ENCODE data around the gene MDM4.

MDM4 gene, protein sequence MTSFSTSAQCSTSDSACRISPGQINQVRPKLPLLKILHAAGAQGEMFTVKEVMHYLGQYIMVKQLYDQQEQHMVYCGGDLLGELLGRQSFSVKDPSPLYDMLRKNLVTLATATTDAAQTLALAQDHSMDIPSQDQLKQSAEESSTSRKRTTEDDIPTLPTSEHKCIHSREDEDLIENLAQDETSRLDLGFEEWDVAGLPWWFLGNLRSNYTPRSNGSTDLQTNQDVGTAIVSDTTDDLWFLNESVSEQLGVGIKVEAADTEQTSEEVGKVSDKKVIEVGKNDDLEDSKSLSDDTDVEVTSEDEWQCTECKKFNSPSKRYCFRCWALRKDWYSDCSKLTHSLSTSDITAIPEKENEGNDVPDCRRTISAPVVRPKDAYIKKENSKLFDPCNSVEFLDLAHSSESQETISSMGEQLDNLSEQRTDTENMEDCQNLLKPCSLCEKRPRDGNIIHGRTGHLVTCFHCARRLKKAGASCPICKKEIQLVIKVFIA

DNA sequence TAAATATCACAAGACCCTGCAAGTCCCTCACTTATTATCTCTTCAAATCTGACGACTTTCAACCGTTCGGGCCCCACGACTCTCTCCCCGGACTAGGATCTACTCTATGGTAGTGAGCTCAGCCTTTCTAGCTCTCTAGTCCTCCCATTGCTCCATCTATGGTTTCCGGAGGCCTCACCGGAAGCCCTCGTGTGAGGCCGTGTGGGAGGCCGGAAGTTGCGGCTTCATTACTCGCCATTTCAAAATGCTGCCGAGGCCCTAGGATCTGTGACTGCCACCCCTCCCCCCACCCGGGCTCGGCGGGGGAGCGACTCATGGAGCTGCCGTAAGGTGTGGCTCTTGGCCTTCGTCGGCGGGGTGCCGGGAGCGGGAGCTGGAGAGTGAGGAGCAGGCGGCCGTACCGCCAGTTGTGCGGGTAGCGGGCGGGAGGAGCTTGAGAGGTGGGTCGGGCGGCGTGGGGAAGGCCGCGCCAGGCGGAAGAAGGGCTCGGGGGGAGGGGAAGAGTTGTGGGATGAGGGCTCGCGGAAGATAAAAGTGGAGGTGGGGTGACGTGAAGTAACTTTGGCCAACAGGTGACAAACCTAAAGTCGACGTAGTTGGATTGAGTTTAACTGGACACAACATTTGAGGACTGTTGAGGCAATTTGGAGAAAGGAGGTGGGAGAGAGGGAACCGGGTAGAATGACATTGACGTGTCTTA lies at the start of gene MDM4:
Gene MDM4 (plus strand): TSS at position 227 of the 700 bp plus-strand sequence. CDS start 9,113 bp downstream, outside the sequence.
- Histone ChIP-seq H3K27ac (peak within 1 kb of the TSS; percentile 71 to 99 (median 95)), H3K4me3 (peak within 1 kb of the TSS; percentile 59 to 83 (median 72))

DNA sequence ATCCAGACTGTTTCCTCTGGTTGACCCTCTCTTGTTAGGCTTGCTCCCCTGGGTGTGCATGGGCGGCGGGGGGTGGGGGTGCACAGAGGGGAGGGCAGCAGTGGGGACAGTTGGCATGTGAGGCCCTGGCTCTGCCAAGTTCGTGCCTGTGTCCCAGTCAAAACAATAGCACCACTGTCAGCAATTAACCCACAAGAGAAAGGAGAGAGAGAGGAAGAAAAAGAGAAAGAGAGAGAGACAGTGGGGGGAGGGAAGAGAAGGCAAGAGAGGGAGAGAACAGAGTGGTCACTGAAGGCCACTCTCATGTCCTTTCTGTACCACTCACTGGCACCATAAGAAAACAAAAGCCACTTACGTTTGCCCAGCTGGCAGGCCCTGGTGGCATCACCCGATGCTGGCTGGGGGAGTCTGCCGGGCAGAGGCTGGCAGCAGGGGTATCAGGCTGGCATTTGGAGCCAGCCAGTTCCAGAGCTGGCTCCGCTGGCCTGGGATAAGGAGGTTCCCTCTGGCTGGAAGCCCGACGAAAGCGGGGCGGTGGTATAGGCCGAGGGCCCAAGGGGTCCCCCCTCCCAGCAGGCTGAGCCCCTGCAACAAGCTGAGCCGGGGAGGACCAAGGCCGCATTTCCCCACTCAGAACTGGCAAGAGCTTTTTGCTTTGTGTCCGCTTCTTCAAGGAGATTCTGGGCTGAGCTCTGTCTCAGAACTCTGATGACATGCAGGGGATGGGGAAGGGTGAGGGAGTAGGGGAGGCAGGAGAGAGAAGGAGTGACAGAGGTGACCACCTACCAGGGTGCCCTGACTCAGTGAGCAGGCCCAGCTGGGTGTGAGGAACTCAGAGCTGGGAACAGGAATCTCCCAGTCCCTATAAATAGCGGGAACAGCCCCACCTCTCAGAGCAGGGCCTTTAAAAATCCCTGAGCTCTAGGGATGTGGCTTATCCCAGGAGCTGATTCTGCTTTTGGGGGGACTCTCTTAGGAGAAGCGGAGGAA lies 49.5 kb upstream of the MDM4 start:
- Histone ChIP-seq H3K27ac (peak overlapping the region in 17 of 21 experiments; percentile 3 to 80 (median 54)), H3K4me3 (no peak overlapping the region)

DNA sequence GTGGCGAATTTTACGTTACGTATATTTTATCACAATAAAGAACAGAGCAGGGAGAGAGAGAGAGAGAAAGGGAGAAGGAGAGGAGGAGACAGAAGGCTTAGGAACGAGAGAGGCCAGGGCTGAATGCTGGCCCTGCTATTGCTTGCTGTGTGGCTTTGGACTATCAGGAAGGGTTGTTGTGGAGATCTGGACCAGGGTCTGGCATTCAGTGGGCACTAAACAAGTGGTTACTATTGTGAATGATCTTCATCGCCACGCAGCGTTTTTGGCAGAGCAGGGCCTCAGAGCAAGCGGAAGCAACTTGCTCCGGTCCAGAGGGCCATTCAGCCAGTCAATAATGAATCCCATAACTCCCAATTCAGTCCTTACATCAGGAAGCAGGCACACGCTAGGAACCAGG lies 48.0 kb upstream of the MDM4 start:
- Histone ChIP-seq H3K27ac (peak overlapping the region in 2 of 21 experiments; percentile 41), H3K4me3 (no peak overlapping the region)

DNA sequence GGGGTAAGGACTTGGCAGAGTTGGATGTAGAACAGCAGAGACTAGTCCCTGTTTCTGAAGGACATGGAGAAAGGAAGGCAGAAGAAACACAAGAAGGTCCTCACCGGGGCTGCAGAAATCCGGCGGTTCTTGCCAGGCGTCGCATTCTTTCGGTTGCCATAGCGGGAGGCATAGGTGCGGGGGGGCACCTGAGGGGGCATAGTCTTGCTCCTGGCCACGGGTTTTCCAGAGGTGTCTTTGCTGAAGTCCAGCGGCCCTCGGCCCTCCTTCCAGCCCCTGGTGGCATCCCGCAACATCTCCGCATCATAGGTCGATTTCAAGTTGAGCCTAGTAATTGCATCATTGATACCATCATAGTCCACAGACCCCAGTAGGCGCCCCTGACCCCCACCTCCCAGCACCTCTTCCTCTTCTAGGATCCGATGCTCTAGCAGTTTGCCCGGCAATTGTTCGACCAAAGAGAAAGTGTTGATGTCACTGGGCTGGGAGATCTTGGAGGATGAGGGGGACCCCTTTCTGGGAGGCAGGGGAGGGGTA lies 47.4 kb upstream of the MDM4 start:
- peak overlapping the region in 2 of 21 experiments; percentile 41 for H3K27ac ChIP-seq

DNA sequence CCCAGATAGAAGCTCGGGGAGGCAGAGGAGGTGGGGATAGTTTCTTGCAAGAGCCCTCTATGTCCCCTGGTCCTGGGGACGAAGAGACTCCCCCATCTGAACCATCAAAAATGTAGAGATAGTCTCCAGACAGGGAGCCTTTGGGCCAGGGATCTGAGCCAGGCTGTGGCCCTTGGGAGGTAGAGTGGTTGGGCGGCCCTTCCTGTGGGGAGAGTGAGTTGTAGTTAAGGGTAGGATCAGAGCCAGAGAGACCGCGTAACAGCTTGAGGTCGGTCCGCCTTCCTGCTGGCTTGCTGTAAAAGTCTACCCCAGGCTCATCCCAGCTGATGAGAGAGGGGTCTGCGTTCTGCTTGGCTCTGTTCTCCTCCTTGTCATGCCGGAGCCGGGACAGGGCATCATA lies 46.9 kb upstream of the MDM4 start:
- peak overlapping the region in 1 of 21 experiments; percentile 41 for H3K27ac ChIP-seq

More for the DNA sequence above, 47.4 kb upstream of the MDM4 start:
- H3K4me3 ChIP-seq = no peak overlapping the region

DNA sequence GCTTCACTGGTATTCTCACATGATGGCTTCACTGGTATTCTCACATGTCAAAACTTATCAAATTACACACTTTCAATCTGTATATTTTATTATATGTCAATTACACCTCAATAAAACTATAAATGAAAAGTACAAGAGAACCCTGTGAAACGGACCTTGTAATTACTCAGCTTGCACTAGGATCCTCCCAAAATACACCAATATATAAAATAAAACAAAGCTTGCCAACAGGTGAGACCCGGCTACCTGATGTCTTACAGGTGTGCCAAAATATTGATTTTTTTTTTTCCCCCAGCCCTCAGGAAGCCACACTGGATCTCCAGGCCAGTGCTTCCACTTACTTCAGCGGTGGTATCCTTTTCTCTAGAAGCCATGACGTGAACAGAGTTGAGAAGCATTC lies 44.5 kb upstream of the MDM4 start:
- no peak overlapping the region for H3K27ac ChIP-seq
- H3K4me3 ChIP-seq = no peak overlapping the region

More for the DNA sequence above, 46.9 kb upstream of the MDM4 start:
- H3K4me3 ChIP-seq = no peak overlapping the region

DNA sequence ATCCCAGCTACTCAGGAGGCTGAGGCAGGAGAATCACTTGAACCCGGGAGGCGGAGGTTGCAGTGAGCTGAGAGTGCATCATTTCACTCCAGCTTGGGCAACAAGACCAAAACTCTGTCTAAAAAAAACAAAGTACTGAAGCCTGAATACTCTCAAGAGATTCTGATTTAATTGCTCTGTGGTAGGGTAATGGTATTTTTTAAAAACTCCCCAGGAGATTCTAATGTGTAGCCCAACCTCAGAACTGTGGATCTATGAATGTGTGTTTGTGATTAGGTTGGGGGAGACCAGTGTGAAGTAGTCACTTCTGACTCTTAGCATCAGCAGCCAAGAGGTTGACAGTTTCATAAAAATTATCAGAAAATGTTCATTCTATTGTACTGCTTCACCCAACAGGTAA lies 43.5 kb upstream of the MDM4 start:
- Histone ChIP-seq H3K4me3 (no peak overlapping the region), H3K27ac (no peak overlapping the region)

DNA sequence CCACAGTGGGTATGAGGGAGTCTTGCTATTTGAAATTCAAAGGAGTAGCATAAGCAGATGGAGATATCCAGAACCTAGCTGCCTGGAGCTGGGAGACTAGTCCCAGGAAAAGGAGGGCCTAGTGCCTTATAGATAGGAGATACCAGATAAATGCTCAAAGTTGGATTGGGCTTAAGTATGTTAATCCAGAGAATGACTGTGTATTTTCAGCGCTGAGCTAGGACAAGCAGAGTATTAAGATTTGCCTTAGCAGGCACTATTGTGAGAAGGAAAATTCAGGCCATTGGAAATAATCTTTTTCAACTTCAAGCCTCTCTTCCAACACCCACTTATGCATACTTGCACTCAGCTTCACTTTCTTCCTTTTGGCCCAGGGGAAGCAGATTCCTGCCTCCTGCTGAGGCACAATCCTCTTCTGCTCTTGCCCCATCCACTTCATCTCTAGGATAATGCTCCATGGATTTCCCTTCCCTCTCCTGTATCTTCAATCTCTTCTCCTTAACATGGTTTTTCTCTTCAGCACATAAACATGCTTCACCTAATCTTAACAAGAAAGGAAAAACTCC lies 42.7 kb upstream of the MDM4 start:
- Histone ChIP-seq H3K4me3 (no peak overlapping the region), H3K27ac (no peak overlapping the region)

DNA sequence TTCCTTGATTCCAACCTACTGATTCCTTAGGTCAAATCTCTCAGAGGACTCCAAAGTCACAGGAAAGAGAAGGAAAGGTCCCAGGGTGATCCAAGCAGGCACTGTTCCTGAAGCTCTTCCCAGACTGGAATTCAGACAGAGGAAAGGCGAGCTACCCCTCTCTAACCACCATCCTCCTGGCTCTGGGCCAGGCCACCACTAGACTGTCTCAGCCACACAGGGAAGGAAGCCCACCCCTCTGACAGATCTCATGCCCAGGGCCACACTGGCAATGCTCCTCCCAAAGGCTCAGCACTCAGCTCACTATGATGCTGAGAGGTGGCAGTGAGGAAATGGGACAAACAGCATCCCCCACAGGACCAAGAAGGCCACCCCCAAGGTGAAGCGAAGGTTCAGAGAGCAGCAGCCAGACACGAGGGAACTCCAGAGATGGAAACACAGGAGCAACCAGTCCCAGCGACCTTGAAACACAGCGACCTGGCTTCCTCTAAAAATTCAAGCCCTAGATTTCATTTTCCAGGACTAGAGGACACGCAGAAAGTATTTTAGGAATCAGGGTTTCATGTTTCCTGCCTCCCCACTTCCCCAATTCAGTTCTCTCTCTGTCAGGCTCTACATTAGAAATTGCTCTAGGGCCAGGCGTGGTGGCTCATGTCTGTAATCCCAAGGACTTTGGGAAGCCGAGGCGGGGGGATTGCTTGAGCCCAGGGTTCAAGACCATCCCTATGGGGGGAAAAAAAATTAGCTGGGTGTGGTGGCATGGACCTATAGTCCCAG lies 40.4 kb upstream of the MDM4 start:
- peak overlapping the region in 9 of 21 experiments; percentile 10 to 69 (median 38) for H3K27ac ChIP-seq
- no peak overlapping the region for H3K4me3 ChIP-seq

DNA sequence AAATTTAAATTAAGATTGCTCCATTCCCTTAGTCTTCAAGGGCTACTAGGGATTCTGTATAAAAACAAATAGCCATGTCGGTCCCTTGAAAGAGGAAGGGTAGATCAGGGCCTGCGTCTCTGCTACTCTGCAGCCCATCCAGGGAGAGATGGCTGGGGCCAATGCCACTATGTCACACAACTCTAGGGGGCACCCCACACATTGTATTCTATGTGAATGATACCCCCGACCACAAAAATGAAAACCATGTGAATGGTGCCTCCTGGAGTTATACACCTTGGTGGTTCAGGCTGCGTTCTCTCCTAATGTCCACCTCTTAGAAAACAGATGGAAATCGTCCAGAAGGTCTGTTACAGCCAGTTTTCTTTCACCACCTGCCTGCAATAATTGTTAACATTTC lies 39.6 kb upstream of the MDM4 start:
- Histone ChIP-seq H3K4me3 (no peak overlapping the region), H3K27ac (peak overlapping the region in 4 of 21 experiments; percentile 10 to 50 (median 24))

DNA sequence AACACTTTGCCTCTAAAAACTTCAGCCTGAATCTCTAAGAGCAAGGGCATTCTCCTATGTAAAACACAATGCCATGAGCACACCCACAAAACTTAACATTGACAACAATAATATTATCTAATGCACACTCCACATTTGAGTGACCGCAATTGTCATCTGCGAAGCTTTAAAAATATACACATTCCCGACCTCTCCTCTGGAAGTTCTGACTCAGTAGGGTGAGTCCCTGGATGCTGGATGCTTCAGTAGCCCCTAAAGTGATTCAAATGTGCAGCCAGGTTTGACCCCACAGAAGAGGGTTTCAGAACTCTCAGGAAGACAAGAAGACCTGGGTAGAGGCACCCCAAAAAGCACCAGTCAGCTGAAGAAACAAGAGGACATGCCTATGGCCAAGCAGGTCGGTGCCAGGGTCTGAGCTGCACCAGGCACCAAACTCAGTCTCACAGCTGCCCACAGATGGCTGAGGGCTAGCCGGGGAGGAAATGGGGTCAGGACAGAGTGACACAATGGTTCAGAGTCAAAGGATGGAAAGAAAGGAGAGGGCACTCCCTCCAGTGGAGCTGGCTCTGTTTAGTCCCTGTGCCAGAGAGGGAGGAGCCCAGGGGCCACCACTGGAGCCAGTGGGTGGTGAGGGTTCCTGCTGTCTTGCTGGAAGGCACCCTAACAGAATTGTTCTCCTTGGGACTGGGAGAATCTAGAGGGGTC lies 39.0 kb upstream of the MDM4 start:
- Histone ChIP-seq H3K27ac (peak overlapping the region in 9 of 21 experiments; percentile 17 to 74 (median 56)), H3K4me3 (no peak overlapping the region)

DNA sequence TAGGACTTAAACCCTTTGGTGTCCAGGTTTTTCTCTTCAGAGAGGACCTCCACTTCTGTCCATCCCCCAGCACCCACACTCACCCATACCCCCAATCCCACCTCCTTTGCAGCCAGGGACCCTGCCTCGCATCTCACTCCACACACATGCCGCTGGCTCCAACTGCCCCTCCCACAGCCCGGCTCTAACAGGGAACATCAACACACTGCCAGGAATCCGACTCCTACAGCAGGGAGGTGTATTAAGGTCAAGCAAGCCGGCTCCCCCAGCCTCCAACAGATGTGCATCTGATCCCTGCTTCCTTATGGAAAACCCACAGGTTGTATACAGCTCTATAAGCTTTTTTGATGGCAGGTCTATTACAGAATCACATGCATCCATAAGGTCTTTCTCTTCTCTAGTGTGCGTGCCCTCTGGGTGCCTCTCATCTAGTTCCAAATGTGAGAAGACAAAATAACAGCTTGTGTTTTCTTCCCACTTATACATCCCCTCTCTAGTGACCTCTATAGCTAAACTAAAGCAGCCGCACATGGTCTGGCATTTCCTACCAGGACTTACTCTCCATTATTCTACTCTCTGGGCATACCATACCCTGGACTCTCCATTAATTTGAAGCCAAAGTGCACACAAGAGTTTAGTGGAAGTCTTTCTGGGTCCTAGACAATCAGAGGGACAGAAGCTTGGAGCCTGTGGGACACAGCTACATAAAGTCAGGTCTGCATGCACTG lies 37.9 kb upstream of the MDM4 start:
- Histone ChIP-seq H3K27ac (peak overlapping the region in 17 of 21 experiments; percentile 26 to 75 (median 60)), H3K4me3 (no peak overlapping the region)

DNA sequence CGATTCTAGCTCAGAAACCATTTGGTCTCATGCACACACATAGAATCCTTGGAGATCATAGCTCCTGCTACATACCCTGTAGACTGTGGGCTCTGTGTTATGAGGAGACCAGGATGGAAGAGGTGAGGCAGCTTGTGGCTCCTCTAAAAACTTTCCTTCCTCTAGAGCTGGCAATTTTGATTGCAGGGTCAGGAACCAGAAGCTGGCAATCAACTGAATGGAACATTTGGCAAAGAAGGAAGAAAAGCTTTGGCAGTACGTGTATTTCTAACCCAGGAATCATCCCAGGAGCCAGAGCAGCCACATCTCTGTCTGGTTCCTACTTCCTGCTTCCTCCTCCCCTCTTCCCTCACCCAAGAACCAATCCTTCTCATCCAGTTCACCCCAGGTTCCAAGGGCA lies 37.3 kb upstream of the MDM4 start:
- Histone ChIP-seq H3K4me3 (no peak overlapping the region), H3K27ac (peak overlapping the region in 18 of 21 experiments; percentile 0 to 75 (median 60))

DNA sequence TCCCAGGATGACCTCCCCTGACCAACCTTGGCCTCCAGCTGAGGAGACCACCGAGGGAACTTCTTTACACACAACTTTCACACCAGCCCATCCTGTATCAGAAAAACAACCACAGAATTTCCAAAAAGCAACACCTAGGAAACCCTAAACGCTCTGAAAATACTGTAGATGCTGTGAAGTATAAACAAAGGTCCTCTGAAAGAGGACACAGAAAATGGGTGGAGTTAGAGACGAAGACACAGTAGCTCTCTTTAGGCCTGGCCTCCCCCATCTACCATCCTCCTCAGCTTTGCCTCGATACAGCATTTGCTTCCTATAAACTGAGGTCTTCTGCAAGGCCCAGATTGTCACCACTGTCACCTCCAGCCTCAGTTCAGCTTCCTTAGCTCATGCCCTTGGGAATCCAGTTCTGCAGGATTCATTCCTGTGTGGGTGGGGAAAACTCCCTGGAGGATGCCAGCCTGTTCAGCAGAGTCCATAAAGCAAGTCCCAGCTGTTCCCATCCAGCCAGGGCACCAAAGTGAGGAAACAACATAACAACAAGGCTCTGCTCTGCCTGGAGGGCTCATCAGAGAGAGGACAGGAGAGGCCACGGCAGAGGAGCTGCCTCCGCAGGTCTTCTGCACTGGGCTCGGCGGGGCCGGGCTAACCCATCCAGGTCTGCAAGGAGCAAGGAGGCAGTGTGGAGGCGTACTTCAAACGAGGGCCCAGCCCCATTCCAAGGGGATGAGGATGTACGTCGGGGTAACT lies 36.6 kb upstream of the MDM4 start:
- Histone ChIP-seq H3K27ac (peak overlapping the region in 19 of 21 experiments; percentile 26 to 77 (median 67)), H3K4me3 (no peak overlapping the region)

DNA sequence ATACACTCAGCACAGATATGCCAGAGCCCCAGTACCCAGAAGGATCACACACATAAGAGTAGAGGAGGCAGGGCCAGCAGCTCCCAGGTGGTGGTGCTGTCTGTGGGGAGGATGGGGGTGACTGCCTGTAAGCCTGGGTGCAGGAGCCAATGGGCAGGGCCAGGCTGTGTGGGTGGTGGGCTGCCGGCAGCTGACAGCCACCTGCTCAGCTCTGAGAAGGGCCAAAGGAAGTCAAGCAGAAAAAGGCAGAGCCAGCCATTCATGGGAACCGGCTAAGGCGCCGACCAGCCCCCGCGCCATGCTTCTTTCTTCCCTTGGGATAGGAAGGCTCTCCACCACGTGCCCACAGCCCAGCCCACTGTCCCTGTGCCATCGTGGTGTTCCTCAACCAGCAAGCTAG lies 35.7 kb upstream of the MDM4 start:
- H3K4me3 ChIP-seq = no peak overlapping the region
- peak overlapping the region in 18 of 21 experiments; percentile 32 to 77 (median 64) for H3K27ac ChIP-seq

DNA sequence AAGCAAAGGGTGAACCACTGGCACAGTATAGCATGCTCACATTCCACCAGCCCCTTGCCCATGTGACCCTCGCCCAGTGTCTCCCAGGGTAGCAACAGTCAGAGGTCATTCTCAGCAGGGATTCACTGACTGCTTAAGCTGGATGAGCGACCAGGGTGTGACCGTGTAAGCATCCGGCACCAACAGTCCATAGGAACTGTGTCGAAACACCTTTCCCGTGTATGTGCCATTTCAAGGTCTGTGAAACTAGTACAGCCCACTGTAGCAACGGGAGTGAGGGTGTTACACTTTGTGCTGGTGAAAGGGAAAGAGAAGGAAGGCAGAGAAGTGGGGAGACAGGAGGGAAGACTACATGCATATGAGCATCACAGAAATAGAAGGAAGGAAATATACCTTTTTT lies 32.4 kb upstream of the MDM4 start:
- Histone ChIP-seq H3K27ac (no peak overlapping the region), H3K4me3 (no peak overlapping the region)
